HFFc6 (cell line): ENCODE data around the gene PADI6. TPM values are rescaled to one million over a fixed set of nuclear protein-coding genes. Genes with fewer than 3 reads are reported as not detected.

Source experiments
- DNase-seq: peaks from one replicate; pipeline ENCODE4 v3.0.0-alpha.2; 2018
- H3K27ac Mint-ChIP-seq: 2 replicates; pipeline ENCODE4 v1.8.0; 2020; ENCODE audit warnings: mild to moderate bottlenecking, mixed read lengths
- H3K27me3 Mint-ChIP-seq: 2 replicates; pipeline ENCODE4 v1.8.0; 2021; ENCODE audit warnings: mild to moderate bottlenecking, moderate library complexity, mixed read lengths; ENCODE audit not compliant: insufficient read depth
- H3K36me3 Mint-ChIP-seq: 2 replicates; pipeline ENCODE4 v1.8.0; 2021; ENCODE audit warnings: low read depth, mixed read lengths
- H3K4me1 Mint-ChIP-seq: 2 replicates; pipeline ENCODE4 v1.8.0; 2020; ENCODE audit warnings: low read depth, mixed read lengths
- H3K4me3 Mint-ChIP-seq: 2 replicates; pipeline ENCODE4 v1.8.0; 2020; ENCODE audit warnings: mild to moderate bottlenecking, moderate library complexity, mixed read lengths
- H3K9me3 Mint-ChIP-seq: 2 replicates; pipeline ENCODE4 v1.8.0; 2020; ENCODE audit warnings: mild to moderate bottlenecking, mixed read lengths
- total RNA-seq, 6 experiments: library from RNA; stranded (reverse); fragmentation: NEBNext Ultra II Directional; extraction: Animal tissue kit (Norgen Biotek cat#: 25700); gene quantifications; 2 replicates in 1 of 6; 3 replicates in 5 of 6; pipeline ENCODE4 v1.2.3, GENCODE V29; 2021
- TF ChIP-seq, protein P1 (sequence below): fragments of 200-600 bp; sonication (generic); IDR thresholded peaks from 2 replicates; pipeline ENCODE4 v1.5.0; 2021; ENCODE audit warnings: antibody characterized with exemption, mild to moderate bottlenecking

The PADI6 gene
- total RNA-seq, 6 experiments from 2014 or later: not detected

DNA sequence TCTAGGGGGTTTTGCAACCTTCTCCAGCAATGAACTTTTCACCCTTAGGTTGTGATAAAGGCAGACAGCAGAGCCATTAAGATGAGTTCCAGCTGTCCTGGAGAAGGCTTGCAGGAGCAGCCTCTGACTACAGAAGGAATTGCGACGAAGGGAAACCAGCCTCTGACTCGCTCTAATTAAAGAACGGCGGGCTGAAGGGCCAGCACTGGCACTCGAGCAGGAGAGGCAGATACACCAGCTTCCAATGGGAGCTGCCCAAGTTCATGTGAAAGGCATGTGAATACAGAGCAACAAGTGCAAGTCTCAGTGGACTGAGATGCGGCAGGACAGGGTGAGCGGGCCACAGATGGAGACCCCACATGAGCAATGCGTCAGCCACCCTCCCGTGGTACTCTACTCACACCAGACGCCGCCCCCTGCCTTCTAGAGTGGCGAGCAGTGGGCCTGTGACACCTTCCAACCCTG, 51.8 kb downstream of the PADI6 start:
- H3K27ac Mint-ChIP-seq: peak overlapping the region; percentile 11
- H3K36me3 Mint-ChIP-seq: peaks cover 50% of the 10 kb centered on the region
- no peaks in the 10 kb centered on the region for H3K9me3 Mint-ChIP-seq
- H3K4me1 Mint-ChIP-seq: peaks cover 21% of the 10 kb centered on the region
- TF ChIP-seq, protein P1, sequence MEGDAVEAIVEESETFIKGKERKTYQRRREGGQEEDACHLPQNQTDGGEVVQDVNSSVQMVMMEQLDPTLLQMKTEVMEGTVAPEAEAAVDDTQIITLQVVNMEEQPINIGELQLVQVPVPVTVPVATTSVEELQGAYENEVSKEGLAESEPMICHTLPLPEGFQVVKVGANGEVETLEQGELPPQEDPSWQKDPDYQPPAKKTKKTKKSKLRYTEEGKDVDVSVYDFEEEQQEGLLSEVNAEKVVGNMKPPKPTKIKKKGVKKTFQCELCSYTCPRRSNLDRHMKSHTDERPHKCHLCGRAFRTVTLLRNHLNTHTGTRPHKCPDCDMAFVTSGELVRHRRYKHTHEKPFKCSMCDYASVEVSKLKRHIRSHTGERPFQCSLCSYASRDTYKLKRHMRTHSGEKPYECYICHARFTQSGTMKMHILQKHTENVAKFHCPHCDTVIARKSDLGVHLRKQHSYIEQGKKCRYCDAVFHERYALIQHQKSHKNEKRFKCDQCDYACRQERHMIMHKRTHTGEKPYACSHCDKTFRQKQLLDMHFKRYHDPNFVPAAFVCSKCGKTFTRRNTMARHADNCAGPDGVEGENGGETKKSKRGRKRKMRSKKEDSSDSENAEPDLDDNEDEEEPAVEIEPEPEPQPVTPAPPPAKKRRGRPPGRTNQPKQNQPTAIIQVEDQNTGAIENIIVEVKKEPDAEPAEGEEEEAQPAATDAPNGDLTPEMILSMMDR: no peak
- H3K4me3 Mint-ChIP-seq: no peak overlapping the region
- DNase-seq: no peak
- peaks cover 1% of the 10 kb centered on the region for H3K27me3 Mint-ChIP-seq

DNA sequence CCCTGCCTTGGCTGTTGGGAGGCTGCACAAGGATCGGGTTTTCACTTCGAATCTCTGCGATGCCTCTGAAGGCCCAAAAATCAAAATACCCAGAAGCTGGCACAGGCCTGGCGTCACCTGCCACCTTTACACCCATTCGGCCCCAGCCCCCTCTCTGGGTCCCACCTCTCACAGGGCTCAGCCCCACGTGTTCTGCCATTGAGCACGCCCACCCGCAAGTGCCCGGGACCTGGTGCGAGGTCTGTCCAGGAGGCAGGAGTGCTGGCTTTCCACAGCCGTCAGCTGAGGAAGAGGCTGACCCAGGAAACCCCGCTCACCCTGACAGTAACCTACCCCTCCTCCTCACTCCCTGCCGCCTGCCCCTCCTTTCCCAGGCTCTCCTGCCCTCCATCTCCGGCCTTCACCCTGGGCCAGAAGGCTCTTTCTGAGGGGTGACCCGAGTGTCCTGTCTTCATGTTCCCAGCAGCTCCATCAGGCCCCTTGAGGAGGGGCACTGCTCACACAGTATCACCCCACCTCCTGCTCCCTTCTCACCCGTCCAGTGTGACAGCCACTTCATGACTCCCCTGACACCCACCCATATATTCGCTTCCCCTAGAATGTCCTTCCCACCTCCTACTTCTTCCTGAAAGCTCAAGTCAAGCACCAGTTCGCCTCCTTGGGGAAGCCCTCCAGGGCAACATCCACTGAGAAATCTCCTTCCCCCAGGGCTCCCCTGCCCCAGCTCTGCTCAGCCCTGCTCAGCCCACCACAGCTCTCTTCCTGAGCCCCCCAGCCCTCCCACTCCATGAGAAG, 54.0 kb downstream of the PADI6 start:
- peaks cover 35% of the 10 kb centered on the region for H3K36me3 Mint-ChIP-seq
- H3K9me3 Mint-ChIP-seq: no peaks in the 10 kb centered on the region
- no peak for DNase-seq
- peaks cover 23% of the 10 kb centered on the region for H3K4me1 Mint-ChIP-seq
- H3K27ac Mint-ChIP-seq: no peak overlapping the region
- H3K4me3 Mint-ChIP-seq: no peak overlapping the region
- peaks cover 1% of the 10 kb centered on the region for H3K27me3 Mint-ChIP-seq
- TF ChIP-seq, protein P1: no peak

DNA sequence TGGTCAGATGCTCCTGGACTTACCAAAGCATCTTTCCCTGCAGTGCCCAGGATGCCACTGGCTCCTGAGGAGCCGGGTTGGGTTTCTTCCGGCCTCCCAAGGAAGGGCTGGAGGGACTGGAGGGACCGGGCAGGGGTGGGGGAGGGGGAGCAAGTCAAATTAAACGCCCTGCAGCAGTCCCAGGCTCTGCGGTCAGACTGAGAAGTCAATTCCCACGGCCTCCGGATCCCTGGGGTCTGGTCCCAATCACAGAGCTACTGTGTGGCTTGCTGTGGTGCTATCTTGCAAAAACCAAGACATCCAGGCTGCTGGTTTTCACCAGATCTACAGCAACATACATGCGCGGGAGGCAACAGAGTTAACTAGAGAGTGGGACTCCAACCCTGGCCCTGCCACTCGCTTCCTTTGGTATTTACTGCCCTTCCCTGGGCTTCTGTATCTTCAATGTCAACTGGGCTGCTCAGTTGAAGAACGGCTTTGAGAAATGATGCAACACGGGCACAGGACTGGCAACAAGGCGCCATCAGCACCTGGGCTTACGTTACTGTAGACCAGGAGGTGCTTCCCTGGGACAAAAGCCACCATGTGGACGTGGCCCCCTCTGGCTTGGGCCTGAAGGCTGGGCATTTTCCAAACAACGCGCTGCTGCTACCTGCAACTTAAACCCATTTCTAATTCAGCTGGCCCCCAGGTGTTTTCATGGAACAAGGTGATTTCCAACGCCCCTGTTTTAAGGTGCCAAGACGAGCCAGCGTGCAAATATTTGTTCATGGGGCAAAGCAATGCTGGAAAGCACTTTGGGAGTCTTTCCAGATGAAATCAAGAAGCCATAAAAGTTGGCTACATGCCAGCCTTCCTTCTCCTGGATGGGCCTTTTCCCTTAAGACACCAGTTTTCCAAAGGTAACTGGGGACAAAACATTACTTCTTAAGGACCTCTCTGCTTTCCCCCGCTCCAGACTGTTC, 56.0 kb downstream of the PADI6 start:
- H3K4me1 Mint-ChIP-seq: peaks cover 23% of the 10 kb centered on the region
- no peak for DNase-seq
- no peaks in the 10 kb centered on the region; the same call in 1 of the 2 replicates for H3K27me3 Mint-ChIP-seq
- peaks cover 31% of the 10 kb centered on the region for H3K36me3 Mint-ChIP-seq
- TF ChIP-seq, protein P1: no peak
- H3K9me3 Mint-ChIP-seq: no peaks in the 10 kb centered on the region
- H3K4me3 Mint-ChIP-seq: no peak overlapping the region
- no peak overlapping the region for H3K27ac Mint-ChIP-seq

DNA sequence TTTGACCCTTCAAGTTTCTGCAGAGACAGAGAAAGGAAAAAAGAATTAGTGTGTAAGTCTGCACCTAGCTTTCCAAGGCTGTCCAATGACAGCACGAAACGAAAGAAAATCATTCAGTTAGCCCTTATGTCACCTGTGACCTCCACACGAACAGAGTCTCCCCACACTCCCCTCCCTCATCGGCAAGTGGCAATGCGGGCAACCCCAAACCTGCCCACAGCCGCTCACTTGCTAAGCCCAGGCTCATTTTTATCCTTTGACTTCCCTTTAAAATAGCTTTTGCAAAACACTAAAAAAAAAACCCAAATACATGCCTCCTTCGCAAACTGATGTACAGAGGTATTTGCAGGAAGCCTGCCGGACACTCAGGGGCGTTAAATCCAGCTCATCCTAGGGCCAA, 57.2 kb downstream of the PADI6 start:
- no peak overlapping the region for H3K27ac Mint-ChIP-seq
- H3K36me3 Mint-ChIP-seq: peaks cover 22% of the 10 kb centered on the region
- no peak overlapping the region for H3K4me3 Mint-ChIP-seq
- H3K9me3 Mint-ChIP-seq: no peaks in the 10 kb centered on the region
- no peak for DNase-seq
- TF ChIP-seq, protein P1: no peak
- H3K27me3 Mint-ChIP-seq: no peaks in the 10 kb centered on the region; the same call in 1 of the 2 replicates
- peaks cover 11% of the 10 kb centered on the region for H3K4me1 Mint-ChIP-seq

DNA sequence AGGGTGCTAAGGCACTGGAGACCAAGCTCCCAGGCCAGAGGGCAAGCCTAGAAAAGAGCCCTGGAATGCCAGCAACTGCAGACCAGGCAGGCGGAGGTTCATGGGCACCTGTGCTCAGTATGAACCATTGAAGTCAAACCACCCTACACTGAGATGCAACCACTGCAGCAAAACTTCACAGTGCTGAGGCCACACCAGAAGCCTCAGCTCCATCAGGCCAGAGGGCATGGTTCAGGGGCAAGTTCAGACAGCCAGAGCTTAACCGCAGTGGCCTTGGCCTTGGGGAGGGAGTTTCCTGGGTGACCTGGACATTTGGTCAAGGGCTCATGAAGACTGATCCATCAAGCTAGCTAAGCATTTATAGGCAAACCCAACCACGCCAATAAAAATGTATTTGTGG, 60.4 kb downstream of the PADI6 start:
- peaks cover 9% of the 10 kb centered on the region; the same call in 1 of the 2 replicates for H3K36me3 Mint-ChIP-seq

More for the DNA sequence above, 60.4 kb downstream of the PADI6 start:
- Mint-ChIP-seq H3K27me3 (no peaks in the 10 kb centered on the region), H3K27ac (no peak overlapping the region), H3K4me1 (peaks cover 22% of the 10 kb centered on the region), H3K9me3 (no peaks in the 10 kb centered on the region), H3K4me3 (no peak overlapping the region)
- TF ChIP-seq, protein P1: no peak
- no peak for DNase-seq
